BE2C (cell line): Measurements from ENCODE around the gene MSGN1.

Source experiments
- DNase-seq: peaks from one replicate; pipeline ENCODE4 v3.0.0-alpha.2; 2020
- H3K27me3 ChIP-seq: fragments of 250-450 bp; sonication (Bioruptor Pico); 2 replicates; pipeline ENCODE4 v1.5.1; 2020; ENCODE audit warnings: mild to moderate bottlenecking
- H3K36me3 ChIP-seq: fragments of 250-450 bp; sonication (Bioruptor Pico); 2 replicates; pipeline ENCODE4 v1.5.1; 2020; ENCODE audit warnings: mild to moderate bottlenecking
- H3K4me1 ChIP-seq: fragments of 250-450 bp; sonication (Bioruptor Pico); 2 replicates; pipeline ENCODE4 v1.5.1; 2020
- H3K4me3 ChIP-seq: 2 replicates; pipeline ENCODE4 v1.5.1; 2011; ENCODE audit warnings: low read depth, low read length
- H3K9me3 ChIP-seq: fragments of 250-450 bp; sonication (Bioruptor Pico); 2 replicates; pipeline ENCODE4 v1.5.1; 2020
- TF ChIP-seq, protein P1 (sequence below): IDR thresholded peaks from 2 replicates; pipeline ENCODE4 v1.5.1; 2012; ENCODE audit warnings: mild to moderate bottlenecking, low read depth, low read length

The MSGN1 gene

DNA sequence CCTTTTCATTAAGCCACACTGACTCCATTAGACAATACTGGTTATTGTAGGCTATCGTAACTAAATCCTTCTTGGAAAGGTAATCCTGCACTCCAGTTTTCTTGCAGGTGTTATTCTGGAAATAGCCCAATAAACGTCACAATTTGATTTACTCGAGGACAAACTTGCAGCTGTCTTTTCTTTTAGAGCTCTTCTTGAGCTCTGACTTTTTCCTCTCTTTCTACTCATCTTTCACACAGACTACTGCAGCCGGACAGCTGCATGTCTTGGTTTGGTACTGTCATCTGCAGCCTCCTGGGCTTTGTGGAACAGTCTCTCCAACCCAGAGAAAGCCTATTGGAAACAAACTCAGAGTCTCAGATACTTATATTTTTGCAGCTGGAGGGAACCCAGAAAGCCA is 23.0 kb upstream of the MSGN1 start:
- Histone ChIP-seq H3K4me1 (peaks cover 9% of the 10 kb centered on the region), H3K9me3 (no peaks in the 10 kb centered on the region), H3K4me3 (no peak overlapping the region), H3K36me3 (no peaks in the 10 kb centered on the region), H3K27me3 (no peaks in the 10 kb centered on the region)
- DNase-seq = no peak
- TF ChIP-seq, protein P1, sequence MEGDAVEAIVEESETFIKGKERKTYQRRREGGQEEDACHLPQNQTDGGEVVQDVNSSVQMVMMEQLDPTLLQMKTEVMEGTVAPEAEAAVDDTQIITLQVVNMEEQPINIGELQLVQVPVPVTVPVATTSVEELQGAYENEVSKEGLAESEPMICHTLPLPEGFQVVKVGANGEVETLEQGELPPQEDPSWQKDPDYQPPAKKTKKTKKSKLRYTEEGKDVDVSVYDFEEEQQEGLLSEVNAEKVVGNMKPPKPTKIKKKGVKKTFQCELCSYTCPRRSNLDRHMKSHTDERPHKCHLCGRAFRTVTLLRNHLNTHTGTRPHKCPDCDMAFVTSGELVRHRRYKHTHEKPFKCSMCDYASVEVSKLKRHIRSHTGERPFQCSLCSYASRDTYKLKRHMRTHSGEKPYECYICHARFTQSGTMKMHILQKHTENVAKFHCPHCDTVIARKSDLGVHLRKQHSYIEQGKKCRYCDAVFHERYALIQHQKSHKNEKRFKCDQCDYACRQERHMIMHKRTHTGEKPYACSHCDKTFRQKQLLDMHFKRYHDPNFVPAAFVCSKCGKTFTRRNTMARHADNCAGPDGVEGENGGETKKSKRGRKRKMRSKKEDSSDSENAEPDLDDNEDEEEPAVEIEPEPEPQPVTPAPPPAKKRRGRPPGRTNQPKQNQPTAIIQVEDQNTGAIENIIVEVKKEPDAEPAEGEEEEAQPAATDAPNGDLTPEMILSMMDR = no peak

DNA sequence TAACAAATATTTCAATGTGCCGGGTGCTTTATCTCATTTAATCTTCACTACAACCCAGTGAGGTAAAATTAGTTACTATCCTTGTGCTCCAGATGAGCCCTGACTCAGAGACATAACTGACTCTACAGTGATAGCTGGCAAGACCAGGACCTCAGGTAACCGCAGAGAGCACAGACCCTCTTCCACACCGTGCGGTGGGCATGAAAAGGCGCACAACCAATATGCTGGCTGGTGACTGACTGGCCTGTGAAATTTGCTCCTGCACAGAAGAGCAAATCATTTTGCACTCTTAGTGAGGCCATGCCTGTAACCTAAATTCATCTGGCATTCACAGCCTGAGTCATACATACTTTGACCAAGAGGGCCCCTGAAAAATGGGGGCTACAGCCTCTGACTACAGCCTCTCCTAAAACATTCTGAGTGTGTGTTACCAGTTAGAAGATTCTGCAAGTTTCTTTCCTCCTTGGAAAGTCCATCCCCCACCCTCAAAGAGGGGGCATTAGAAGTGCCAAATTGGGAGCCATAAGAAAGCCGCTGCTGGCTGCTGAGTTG is 22.4 kb upstream of the MSGN1 start:
- TF ChIP-seq, protein P1 = no peak
- Histone ChIP-seq H3K4me1 (peaks cover 3% of the 10 kb centered on the region; the same call in 1 of the 2 replicates), H3K36me3 (no peaks in the 10 kb centered on the region)

DNA sequence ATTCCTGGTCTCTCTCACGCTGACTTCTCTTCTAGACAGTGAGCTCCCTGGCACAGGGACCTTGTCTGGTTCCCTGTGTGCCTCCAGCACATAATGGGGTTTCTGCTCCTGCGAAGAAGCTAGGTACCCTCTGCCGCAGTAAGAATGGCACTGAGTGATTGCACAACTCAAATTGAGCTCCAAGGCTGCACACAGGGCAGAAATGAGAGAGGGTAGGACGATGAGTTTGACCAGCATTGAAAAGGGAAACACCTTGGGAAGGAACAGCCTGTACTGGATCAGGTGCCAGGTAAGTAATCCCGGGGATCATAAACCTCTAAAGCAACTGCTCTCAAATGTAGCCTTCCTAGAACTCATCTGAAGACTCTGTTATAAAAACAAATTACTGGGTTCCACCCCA is 21.0 kb upstream of the MSGN1 start:
- DNase-seq = no peak
- no peaks in the 10 kb centered on the region for H3K27me3 ChIP-seq
- TF ChIP-seq, protein P1 = no peak

More for the DNA sequence above, 22.4 kb upstream of the MSGN1 start:
- Histone ChIP-seq H3K9me3 (no peaks in the 10 kb centered on the region), H3K4me3 (no peak overlapping the region), H3K27me3 (no peaks in the 10 kb centered on the region)
- DNase-seq = no peak

DNA sequence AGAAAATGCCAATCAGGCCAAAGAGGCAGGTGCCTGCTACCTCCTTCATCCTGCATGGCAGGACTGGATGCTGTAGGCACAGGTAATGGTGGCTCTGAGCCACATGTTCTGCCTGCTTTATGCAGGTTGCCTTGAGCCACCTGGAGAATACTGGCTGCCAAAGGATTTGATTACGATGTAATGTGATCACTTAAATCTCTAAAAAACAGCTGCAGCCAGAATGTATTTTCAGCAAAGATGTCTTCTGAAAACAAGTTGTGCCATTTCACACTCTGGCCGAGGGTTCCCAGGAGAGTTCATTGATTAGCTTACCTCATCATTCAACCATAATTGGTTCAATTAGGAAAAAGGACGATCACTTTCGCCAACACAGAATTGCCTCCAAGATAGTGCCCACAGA is 17.9 kb upstream of the MSGN1 start:
- peaks cover 19% of the 10 kb centered on the region for H3K4me1 ChIP-seq
- H3K27me3 ChIP-seq = no peaks in the 10 kb centered on the region
- no peak for DNase-seq
- H3K4me3 ChIP-seq = no peak overlapping the region
- TF ChIP-seq, protein P1 = no peak
- H3K9me3 ChIP-seq = no peaks in the 10 kb centered on the region
- no peaks in the 10 kb centered on the region for H3K36me3 ChIP-seq

More for the DNA sequence above, 21.0 kb upstream of the MSGN1 start:
- Histone ChIP-seq H3K9me3 (no peaks in the 10 kb centered on the region), H3K4me3 (no peak overlapping the region), H3K36me3 (no peaks in the 10 kb centered on the region), H3K4me1 (peaks cover 8% of the 10 kb centered on the region)

DNA sequence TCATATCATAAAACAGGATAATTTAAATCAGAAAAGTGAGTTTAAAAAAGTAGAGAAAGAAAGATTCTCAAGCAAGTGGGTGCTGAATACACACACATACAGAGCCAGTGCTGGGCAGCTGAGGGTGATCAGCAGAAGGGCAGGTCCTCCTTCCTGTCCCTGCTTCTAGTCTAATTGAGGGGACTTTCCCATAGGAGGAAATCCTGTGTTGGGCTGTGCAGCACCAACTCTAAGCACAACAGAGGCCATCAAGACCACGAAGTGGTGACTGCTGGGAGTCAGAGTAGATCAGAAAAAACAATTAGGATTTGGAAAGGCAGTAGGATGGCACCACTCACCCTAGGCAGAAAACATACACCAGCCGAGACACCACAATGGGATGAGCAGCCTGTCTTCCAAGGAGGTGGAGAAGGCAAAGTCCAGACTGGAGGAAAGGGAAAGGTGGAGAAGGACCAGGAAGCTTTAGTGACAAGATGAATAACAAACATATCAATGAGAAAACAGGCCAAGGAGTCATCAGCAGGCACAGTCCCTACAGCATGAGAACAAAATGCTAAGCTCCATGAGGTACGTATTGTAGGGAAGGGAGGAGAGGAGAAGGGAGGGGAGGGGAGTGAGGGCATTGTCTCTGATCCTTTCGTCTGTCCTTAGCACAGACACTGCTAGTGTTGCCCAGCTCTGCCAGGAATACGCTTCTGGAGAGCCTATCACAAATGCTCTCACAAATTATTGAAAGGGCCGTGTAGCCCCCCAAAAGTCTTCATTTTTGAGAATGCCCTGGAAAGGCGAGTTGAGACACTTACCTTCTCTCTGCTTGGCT is 16.7 kb upstream of the MSGN1 start:
- no peaks in the 10 kb centered on the region for H3K9me3 ChIP-seq
- no peak overlapping the region for H3K4me3 ChIP-seq
- peaks cover 19% of the 10 kb centered on the region for H3K4me1 ChIP-seq
- DNase-seq = no peak
- no peaks in the 10 kb centered on the region for H3K27me3 ChIP-seq
- H3K36me3 ChIP-seq = no peaks in the 10 kb centered on the region
- TF ChIP-seq, protein P1 = no peak

DNA sequence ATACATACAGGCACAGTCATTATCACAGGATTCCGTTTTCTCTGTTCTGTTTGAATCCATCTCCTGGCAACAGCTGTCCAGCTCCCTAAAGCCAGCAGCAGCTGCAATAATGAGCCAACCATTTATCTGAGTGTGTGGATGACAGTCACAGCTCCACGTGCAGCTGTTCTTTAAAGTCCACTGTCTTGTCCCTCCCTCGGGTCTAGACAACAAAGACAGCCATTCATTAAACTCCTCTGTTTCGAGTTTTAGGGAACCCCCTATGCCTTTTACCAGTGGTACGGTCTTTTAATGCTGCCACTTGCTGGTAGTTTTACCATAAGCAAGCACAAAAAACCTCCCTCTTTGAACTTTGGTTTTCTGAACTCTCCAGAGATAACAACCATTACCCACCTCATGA is 16.0 kb upstream of the MSGN1 start:
- Histone ChIP-seq H3K36me3 (no peaks in the 10 kb centered on the region), H3K9me3 (no peaks in the 10 kb centered on the region), H3K4me1 (peaks cover 19% of the 10 kb centered on the region), H3K4me3 (no peak overlapping the region), H3K27me3 (no peaks in the 10 kb centered on the region)
- peak; percentile 56 for DNase-seq
- TF ChIP-seq, protein P1 = no peak
